K562 (cell line): ENCODE results near the gene SLFNL1. TPM values are rescaled to one million over a fixed set of nuclear protein-coding genes. Genes with fewer than 3 reads are reported as not detected.

ENCODE experiments used
- ESRRA ChIP-seq: fragments of 450-650 bp; IDR thresholded peaks from 2 replicates; pipeline ENCODE4 v1.6.1; 2014; ENCODE audit warnings: low read depth, mild to moderate bottlenecking, moderate library complexity, borderline replicate concordance
- FOSL1 ChIP-seq: fragments of 200-800 bp; sonication (Bioruptor generic); conservative IDR thresholded peaks from 2 replicates; pipeline ENCODE4 v1.6.1; 2016; ENCODE audit warnings: missing genetic modification characterization, missing compliant biosample characterization
- GTF2E2 ChIP-seq: fragments of 200-800 bp; sonication (Bioruptor generic); IDR thresholded peaks from 2 replicates; pipeline ENCODE4 v1.6.1; 2016; ENCODE audit warnings: missing genetic modification characterization, missing compliant biosample characterization
- HMG20B ChIP-seq: fragments of 250-450 bp; sonication (Bioruptor Pico); IDR thresholded peaks from 2 replicates; pipeline ENCODE4 v1.5.0; 2021; ENCODE audit warnings: mild to moderate bottlenecking
- NR1H2 ChIP-seq: sonication (generic); formaldehyde crosslinking; IDR thresholded peaks from 2 replicates; pipeline ENCODE4 v1.4.0; 2020; ENCODE audit warnings: mild to moderate bottlenecking, missing genetic modification reagents
- NUFIP1 ChIP-seq: fragments of 450-650 bp; IDR thresholded peaks from 2 replicates; pipeline ENCODE4 v1.6.1; 2018; ENCODE audit not compliant: partially characterized antibody
- RBM25 ChIP-seq: fragments of 200-400 bp; formaldehyde crosslinking; IDR thresholded peaks from 2 replicates; pipeline ENCODE4 v1.6.1; 2018; ENCODE audit warnings: low read length, low read depth, moderate library complexity; ENCODE audit not compliant: severe bottlenecking
- ZNF668 ChIP-seq: fragments of 250-450 bp; sonication (Bioruptor Pico); IDR thresholded peaks from 2 replicates; pipeline ENCODE4 v1.8.0; 2022; ENCODE audit warnings: mild to moderate bottlenecking, inconsistent platforms
- polyA plus RNA-seq, 8 experiments: library from polyadenylated mRNA; depleted of rRNA in 4 of 8; stranded (reverse) in 5 of 8; unstranded in 3 of 8; fragments of >200 nt; fragmentation: Nextera tagmentation in 2 of 8; fragmentation: Illumina TruSeq in 1 of 8; extraction: Ambion mirVana in 2 of 8; extraction: Trizol in 1 of 8; gene quantifications; 2 replicates each; pipeline versions ENCODE4 v1.2.1 to v1.2.3, GENCODE V29; 2011 to 2014; ENCODE audit warnings: inconsistent platforms in 1 of 8, missing spikeins in 1 of 8
- total RNA-seq, 7 experiments: library from RNA; depleted of rRNA in 6 of 7; stranded (reverse); fragments of >200 nt in 6 of 7; fragmentation: Illumina TruSeq in 2 of 7; extraction: Trizol in 2 of 7; gene quantifications; 2 replicates each; pipeline versions ENCODE4 v1.2.1 to v1.2.3, GENCODE V29; 2011 to 2021; ENCODE audit warnings: low replicate concordance in 1 of 7
- TF ChIP-seq, protein P1 (sequence below), 2 experiments: fragments of 450-650 bp in 1 of 2; IDR thresholded peaks; 2 replicates each; pipeline ENCODE4 v1.6.1; 2011 to 2017; ENCODE audit warnings: low read depth in 2 of 2, antibody characterized with exemption in 1 of 2, borderline replicate concordance in 1 of 2, low read length in 1 of 2, mild to moderate bottlenecking in 1 of 2, mixed read lengths in 1 of 2; ENCODE audit not compliant: control insufficient read depth in 1 of 2
- TF ChIP-seq, protein P2 (sequence below): fragments of 250-450 bp; sonication (Bioruptor Pico); IDR thresholded peaks from 2 replicates; pipeline ENCODE4 v1.5.0; 2020; ENCODE audit warnings: mild to moderate bottlenecking, borderline replicate concordance
- TF ChIP-seq, protein P3 (sequence below): fragments of 450-650 bp; conservative IDR thresholded peaks from 2 replicates; pipeline ENCODE4 v1.6.1; 2016; ENCODE audit warnings: missing genetic modification characterization, low read depth, mild to moderate bottlenecking, missing compliant biosample characterization, moderate library complexity
- TF ChIP-seq, protein P4 (sequence below): sonication (generic); formaldehyde crosslinking; IDR thresholded peaks from 2 replicates; pipeline ENCODE4 v1.9.0; 2022; ENCODE audit warnings: mild to moderate bottlenecking, missing genetic modification reagents
- TF ChIP-seq, protein P5 (sequence below): fragments of 450-650 bp; IDR thresholded peaks from 2 replicates; pipeline ENCODE4 v1.6.1; 2016; ENCODE audit warnings: antibody characterized with exemption
- TF ChIP-seq, protein P6 (sequence below): fragments of 450-650 bp; IDR thresholded peaks from 2 replicates; pipeline ENCODE4 v1.6.1; 2018; ENCODE audit not compliant: partially characterized antibody

The SLFNL1 gene
- total and polyA plus RNA-seq, 9 of the 15 experiments (the other 6 are each of a cell fraction or from before 2014, with no cell fraction given) = 0.05 to 0.14 (median 0.06) TPM; not detected in 5

DNA sequence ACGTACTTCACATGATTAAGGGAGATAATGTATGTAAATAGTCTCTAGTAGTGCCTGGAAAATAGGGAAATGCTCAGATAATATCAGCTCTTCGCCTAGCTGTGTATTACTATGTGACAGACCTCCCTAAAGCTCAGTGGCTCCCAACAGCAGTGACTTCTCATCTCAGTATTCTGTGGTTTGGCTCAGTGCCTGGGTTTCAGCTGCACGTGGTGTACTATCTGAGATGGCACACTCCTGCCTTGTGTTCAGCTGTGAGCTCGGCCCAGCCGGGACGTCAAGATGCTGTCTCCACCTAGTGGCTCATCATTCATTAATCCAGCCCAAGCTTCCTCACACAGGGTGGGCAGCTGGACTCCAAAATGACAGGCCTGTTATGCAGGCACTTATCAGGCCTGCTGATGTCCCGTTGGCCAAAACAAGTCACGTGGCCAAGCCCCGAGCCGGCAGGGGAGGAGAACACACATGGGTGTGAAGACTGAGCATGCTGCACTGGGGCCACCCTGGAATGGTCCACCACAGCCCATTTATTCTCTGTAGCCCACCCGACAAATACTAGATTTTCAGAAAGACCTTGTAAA, 17.8 kb downstream of the SLFNL1 start (continued):
- TF ChIP-seq, protein P1, sequence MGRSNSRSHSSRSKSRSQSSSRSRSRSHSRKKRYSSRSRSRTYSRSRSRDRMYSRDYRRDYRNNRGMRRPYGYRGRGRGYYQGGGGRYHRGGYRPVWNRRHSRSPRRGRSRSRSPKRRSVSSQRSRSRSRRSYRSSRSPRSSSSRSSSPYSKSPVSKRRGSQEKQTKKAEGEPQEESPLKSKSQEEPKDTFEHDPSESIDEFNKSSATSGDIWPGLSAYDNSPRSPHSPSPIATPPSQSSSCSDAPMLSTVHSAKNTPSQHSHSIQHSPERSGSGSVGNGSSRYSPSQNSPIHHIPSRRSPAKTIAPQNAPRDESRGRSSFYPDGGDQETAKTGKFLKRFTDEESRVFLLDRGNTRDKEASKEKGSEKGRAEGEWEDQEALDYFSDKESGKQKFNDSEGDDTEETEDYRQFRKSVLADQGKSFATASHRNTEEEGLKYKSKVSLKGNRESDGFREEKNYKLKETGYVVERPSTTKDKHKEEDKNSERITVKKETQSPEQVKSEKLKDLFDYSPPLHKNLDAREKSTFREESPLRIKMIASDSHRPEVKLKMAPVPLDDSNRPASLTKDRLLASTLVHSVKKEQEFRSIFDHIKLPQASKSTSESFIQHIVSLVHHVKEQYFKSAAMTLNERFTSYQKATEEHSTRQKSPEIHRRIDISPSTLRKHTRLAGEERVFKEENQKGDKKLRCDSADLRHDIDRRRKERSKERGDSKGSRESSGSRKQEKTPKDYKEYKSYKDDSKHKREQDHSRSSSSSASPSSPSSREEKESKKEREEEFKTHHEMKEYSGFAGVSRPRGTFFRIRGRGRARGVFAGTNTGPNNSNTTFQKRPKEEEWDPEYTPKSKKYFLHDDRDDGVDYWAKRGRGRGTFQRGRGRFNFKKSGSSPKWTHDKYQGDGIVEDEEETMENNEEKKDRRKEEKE (IDR thresholded peaks at IDR 0.05; ENCODE audit: borderline replicate concordance in 1 of 2, control insufficient read depth in 1 of 2, low read depth in 2 of 2, low read length in 1 of 2) = 0 out of 4 replicates have a peak, but pooled peaks of 1 of the 2 experiments have one; percentile 73
- TF ChIP-seq, protein P2, sequence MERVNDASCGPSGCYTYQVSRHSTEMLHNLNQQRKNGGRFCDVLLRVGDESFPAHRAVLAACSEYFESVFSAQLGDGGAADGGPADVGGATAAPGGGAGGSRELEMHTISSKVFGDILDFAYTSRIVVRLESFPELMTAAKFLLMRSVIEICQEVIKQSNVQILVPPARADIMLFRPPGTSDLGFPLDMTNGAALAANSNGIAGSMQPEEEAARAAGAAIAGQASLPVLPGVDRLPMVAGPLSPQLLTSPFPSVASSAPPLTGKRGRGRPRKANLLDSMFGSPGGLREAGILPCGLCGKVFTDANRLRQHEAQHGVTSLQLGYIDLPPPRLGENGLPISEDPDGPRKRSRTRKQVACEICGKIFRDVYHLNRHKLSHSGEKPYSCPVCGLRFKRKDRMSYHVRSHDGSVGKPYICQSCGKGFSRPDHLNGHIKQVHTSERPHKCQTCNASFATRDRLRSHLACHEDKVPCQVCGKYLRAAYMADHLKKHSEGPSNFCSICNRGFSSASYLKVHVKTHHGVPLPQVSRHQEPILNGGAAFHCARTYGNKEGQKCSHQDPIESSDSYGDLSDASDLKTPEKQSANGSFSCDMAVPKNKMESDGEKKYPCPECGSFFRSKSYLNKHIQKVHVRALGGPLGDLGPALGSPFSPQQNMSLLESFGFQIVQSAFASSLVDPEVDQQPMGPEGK = no peak
- TF ChIP-seq, protein P3, sequence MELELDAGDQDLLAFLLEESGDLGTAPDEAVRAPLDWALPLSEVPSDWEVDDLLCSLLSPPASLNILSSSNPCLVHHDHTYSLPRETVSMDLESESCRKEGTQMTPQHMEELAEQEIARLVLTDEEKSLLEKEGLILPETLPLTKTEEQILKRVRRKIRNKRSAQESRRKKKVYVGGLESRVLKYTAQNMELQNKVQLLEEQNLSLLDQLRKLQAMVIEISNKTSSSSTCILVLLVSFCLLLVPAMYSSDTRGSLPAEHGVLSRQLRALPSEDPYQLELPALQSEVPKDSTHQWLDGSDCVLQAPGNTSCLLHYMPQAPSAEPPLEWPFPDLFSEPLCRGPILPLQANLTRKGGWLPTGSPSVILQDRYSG (tag) = no peak; the same call in 1 of the 2 replicates
- TF ChIP-seq, protein P4, sequence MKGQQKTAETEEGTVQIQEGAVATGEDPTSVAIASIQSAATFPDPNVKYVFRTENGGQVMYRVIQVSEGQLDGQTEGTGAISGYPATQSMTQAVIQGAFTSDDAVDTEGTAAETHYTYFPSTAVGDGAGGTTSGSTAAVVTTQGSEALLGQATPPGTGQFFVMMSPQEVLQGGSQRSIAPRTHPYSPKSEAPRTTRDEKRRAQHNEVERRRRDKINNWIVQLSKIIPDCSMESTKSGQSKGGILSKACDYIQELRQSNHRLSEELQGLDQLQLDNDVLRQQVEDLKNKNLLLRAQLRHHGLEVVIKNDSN (CRISPR knock-in tag) = peak; percentile 98
- TF ChIP-seq ESRRA (peak; percentile 99; the same call in 1 of the 2 replicates), ZNF668 (CRISPR knock-in tag) (no peak), HMG20B (CRISPR knock-in tag) (no peak), RBM25 (no peak), GTF2E2 (tag) (peak; percentile 43; the same call in 1 of the 2 replicates), NR1H2 (CRISPR knock-in tag) (no peak), NUFIP1 (no peak), FOSL1 (peak; percentile 95)
- TF ChIP-seq, protein P5, sequence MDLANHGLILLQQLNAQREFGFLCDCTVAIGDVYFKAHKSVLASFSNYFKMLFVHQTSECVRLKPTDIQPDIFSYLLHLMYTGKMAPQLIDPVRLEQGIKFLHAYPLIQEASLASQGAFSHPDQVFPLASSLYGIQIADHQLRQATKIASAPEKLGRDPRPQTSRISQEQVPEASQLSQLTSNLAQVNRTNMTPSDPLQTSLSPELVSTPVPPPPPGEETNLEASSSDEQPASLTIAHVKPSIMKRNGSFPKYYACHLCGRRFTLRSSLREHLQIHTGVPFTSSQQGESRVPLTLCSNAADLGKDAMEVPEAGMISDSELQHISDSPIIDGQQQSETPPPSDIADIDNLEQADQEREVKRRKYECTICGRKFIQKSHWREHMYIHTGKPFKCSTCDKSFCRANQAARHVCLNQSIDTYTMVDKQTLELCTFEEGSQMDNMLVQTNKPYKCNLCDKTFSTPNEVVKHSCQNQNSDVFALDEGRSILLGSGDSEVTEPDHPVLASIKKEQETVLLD = peak; percentile 46; the same call in 1 of the 2 replicates
- TF ChIP-seq, protein P6, sequence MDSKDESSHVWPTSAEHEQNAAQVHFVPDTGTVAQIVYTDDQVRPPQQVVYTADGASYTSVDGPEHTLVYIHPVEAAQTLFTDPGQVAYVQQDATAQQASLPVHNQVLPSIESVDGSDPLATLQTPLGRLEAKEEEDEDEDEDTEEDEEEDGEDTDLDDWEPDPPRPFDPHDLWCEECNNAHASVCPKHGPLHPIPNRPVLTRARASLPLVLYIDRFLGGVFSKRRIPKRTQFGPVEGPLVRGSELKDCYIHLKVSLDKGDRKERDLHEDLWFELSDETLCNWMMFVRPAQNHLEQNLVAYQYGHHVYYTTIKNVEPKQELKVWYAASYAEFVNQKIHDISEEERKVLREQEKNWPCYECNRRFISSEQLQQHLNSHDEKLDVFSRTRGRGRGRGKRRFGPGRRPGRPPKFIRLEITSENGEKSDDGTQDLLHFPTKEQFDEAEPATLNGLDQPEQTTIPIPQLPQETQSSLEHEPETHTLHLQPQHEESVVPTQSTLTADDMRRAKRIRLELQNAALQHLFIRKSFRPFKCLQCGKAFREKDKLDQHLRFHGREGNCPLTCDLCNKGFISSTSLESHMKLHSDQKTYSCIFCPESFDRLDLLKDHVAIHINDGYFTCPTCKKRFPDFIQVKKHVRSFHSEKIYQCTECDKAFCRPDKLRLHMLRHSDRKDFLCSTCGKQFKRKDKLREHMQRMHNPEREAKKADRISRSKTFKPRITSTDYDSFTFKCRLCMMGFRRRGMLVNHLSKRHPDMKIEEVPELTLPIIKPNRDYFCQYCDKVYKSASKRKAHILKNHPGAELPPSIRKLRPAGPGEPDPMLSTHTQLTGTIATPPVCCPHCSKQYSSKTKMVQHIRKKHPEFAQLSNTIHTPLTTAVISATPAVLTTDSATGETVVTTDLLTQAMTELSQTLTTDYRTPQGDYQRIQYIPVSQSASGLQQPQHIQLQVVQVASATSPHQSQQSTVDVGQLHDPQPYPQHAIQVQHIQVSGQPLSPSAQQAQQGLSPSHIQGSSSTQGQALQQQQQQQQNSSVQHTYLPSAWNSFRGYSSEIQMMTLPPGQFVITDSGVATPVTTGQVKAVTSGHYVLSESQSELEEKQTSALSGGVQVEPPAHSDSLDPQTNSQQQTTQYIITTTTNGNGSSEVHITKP = peak; percentile 79
